ENCODE measurements around the gene INA.

DNA sequence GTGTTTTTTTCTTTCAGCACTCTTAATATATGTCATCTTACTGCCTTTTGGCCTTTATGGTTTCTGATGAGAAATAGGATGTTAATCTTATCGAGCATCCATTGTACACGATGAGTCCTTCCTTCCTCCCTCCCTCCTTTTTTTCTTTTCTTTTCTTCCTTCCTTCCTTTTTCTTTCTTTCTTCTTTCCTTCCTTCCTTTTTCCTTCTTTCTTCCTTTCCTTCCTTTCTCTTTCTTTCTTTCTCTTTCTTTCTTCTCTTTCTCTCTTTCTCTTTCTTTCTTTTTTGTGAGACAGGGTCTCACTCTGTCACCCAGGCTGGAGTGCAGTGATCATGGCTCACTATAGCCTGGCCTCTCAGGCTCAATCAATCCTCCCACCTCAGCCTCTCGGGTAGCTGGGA, 22.8 kb upstream of the INA start:
- TF ChIP-seq, protein P1, sequence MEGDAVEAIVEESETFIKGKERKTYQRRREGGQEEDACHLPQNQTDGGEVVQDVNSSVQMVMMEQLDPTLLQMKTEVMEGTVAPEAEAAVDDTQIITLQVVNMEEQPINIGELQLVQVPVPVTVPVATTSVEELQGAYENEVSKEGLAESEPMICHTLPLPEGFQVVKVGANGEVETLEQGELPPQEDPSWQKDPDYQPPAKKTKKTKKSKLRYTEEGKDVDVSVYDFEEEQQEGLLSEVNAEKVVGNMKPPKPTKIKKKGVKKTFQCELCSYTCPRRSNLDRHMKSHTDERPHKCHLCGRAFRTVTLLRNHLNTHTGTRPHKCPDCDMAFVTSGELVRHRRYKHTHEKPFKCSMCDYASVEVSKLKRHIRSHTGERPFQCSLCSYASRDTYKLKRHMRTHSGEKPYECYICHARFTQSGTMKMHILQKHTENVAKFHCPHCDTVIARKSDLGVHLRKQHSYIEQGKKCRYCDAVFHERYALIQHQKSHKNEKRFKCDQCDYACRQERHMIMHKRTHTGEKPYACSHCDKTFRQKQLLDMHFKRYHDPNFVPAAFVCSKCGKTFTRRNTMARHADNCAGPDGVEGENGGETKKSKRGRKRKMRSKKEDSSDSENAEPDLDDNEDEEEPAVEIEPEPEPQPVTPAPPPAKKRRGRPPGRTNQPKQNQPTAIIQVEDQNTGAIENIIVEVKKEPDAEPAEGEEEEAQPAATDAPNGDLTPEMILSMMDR (IDR thresholded peaks at IDR 0.05), result no peak
- TF ChIP-seq EP300 (IDR thresholded peaks at IDR 0.05), result no peak
